Endothelial cell of umbilical vein (primary cell): ENCODE measurements around the gene CUBN. TPM values are rescaled to one million over a fixed set of nuclear protein-coding genes. Genes with fewer than 3 reads are reported as not detected.

Experiments used
- BruUV-seq: library from RNA; stranded (reverse); fragments of 400-500 nt; replicated peaks from 2 replicates; lab custom pipeline; 2021; lab: Mats Ljungman, UMichigan
- CTCF ChIA-PET: fragments of 300-600, 350-600 bp; sonication (Branson Sonifier 250); formaldehyde crosslinking; loops from one replicate; lab custom pipeline; 2021; ENCODE audit warnings: antibody characterized with exemption, inconsistent platforms; lab: Charles Lee
- POLR2A ChIA-PET: fragments of 300-600, 350-600 bp; sonication (Branson Sonifier 250); formaldehyde crosslinking; loops from one replicate; lab custom pipeline; 2021; ENCODE audit warnings: antibody characterized with exemption, inconsistent platforms; lab: Charles Lee
- DNase-seq: peaks from one replicate; pipeline ENCODE4 v3.0.0-alpha.2; 2011; ENCODE audit warnings: low read depth, low spot score
- FAIRE-seq: peaks from 2 replicates; lab custom pipeline; 2011; peaks lifted over from hg19 to GRCh38; lab: Jason Lieb, UNC
- H2AFZ ChIP-seq: 2 replicates; pipeline ENCODE4 v1.6.0; 2012; ENCODE audit warnings: low read depth, low read length, control low read depth, inconsistent platforms
- H3K27ac ChIP-seq: 2 replicates; pipeline ENCODE4 v1.5.1; 2011; ENCODE audit warnings: low read depth, mild to moderate bottlenecking, control low read depth, low read length, moderate library complexity; ENCODE audit not compliant: insufficient read depth
- H3K27me3 ChIP-seq, 2 experiments: 2 replicates each; pipeline versions ENCODE4 v1.6.0 to v1.6.1; 2011; ENCODE audit warnings: low read length in 2 of 2, mixed read lengths in 1 of 2; ENCODE audit not compliant: control insufficient read depth in 2 of 2, insufficient read depth in 2 of 2
- H3K36me3 ChIP-seq, 2 experiments: 2 replicates in 1 of 2; 3 replicates in 1 of 2; pipeline ENCODE4 v1.5.1; 2011; ENCODE audit warnings: low read length in 2 of 2, mild to moderate bottlenecking in 1 of 2, moderate library complexity in 1 of 2; ENCODE audit not compliant: control insufficient read depth in 2 of 2, insufficient read depth in 2 of 2; ENCODE audit errors: extremely low read depth in 1 of 2
- H3K4me1 ChIP-seq: 3 replicates; pipeline ENCODE4 v1.5.1; 2011; ENCODE audit warnings: mild to moderate bottlenecking, low read length; ENCODE audit not compliant: control insufficient read depth, insufficient read depth; ENCODE audit errors: extremely low read depth
- H3K4me2 ChIP-seq: 2 replicates; pipeline ENCODE4 v1.6.1; 2011; ENCODE audit warnings: low read length, control low read depth, mixed read lengths; ENCODE audit not compliant: insufficient read depth
- H3K4me3 ChIP-seq, 3 experiments: fragments of 200-600 bp in 1 of 3; sonication (generic), shearing (Covaris generic) in 1 of 3; replicated peaks in 1 of 3; 2 replicates each; pipeline ENCODE4 v1.5.1; 2011 to 2016; ENCODE audit warnings: control low read depth in 3 of 3, low read length in 3 of 3, mild to moderate bottlenecking in 2 of 3, inconsistent platforms in 1 of 3, low read depth in 1 of 3, moderate library complexity in 1 of 3; ENCODE audit not compliant: insufficient read depth in 1 of 3
- H3K79me2 ChIP-seq: 2 replicates; pipeline ENCODE4 v1.6.0; 2012; ENCODE audit warnings: low read length, inconsistent platforms; ENCODE audit not compliant: control insufficient read depth, insufficient read depth
- H3K9ac ChIP-seq: replicated peaks from 2 replicates; pipeline ENCODE3; 2011; ENCODE audit warnings: low read length, control low read depth; ENCODE audit not compliant: insufficient read depth; ENCODE audit errors: extremely low read depth
- H3K9me1 ChIP-seq: replicated peaks from 3 replicates; pipeline ENCODE4 v1.6.0; 2011; ENCODE audit warnings: mild to moderate bottlenecking, low read length; ENCODE audit not compliant: control insufficient read depth, insufficient read depth; ENCODE audit errors: extremely low read depth
- H3K9me3 ChIP-seq: replicated peaks from 2 replicates; pipeline ENCODE4 v1.5.1; 2012; ENCODE audit warnings: low read length, inconsistent platforms; ENCODE audit not compliant: control insufficient read depth, insufficient read depth
- H4K20me1 ChIP-seq: replicated peaks from 2 replicates; pipeline ENCODE3; 2011; ENCODE audit warnings: mild to moderate bottlenecking, low read length; ENCODE audit not compliant: control insufficient read depth, insufficient read depth; ENCODE audit errors: extremely low read depth
- EZH2 ChIP-seq: IDR thresholded peaks from 2 replicates; pipeline ENCODE4 v1.6.1; 2012; ENCODE audit warnings: borderline replicate concordance, low read depth, mild to moderate bottlenecking, moderate library complexity, low read length, inconsistent platforms; ENCODE audit not compliant: severe bottlenecking
- FOS ChIP-seq: IDR thresholded peaks from 2 replicates; pipeline ENCODE4 v1.6.1; 2011; ENCODE audit warnings: mild to moderate bottlenecking, low read length, moderate library complexity, borderline replicate concordance; ENCODE audit not compliant: insufficient read depth
- GATA2 ChIP-seq: IDR thresholded peaks from 2 replicates; pipeline ENCODE4 v1.7.0; 2011; ENCODE audit warnings: low read depth, mild to moderate bottlenecking, moderate library complexity, mixed read lengths, low read length; ENCODE audit not compliant: insufficient read length, insufficient read depth
- JUN ChIP-seq: IDR thresholded peaks from 2 replicates; pipeline ENCODE4 v1.6.1; 2011; ENCODE audit warnings: borderline replicate concordance, low read depth; ENCODE audit not compliant: insufficient read length, insufficient read depth
- MAX ChIP-seq: IDR thresholded peaks from 2 replicates; pipeline ENCODE4 v1.6.1; 2011; ENCODE audit not compliant: insufficient read depth, insufficient read length
- MYC ChIP-seq: IDR thresholded peaks from one replicate; pipeline ENCODE4 v1.6.1; 2011; ENCODE audit warnings: mild to moderate bottlenecking, low read depth, low read length
- POLR2A ChIP-seq: IDR thresholded peaks from 2 replicates; pipeline ENCODE4 v1.6.1; 2012; ENCODE audit warnings: low read depth, mild to moderate bottlenecking, control low read depth, low read length
- POLR2AphosphoS5 ChIP-seq: IDR thresholded peaks from 2 replicates; pipeline ENCODE4 v1.6.1; 2012; ENCODE audit warnings: low read depth, mild to moderate bottlenecking, control low read depth, low read length, moderate library complexity; ENCODE audit not compliant: insufficient read depth
- dilution Hi-C: fragments of 300-500 bp; cut with MboI; formaldehyde crosslinking; loops from one replicate; pipeline ENCODE4 v1.15.0; 2019; ENCODE audit warnings: low sequenced_read_pairs; ENCODE audit not compliant: extremely low pct_ligation_motif_present
- intact Hi-C: fragments of 100-400 bp; cut with micrococcal nuclease; formaldehyde crosslinking; loops from one replicate; pipeline ENCODE4 v1.10.0; 2022
- polyA plus RNA-seq, 4 experiments: library from polyadenylated mRNA; depleted of rRNA in 3 of 4; stranded (reverse) in 3 of 4; unstranded in 1 of 4; fragments of >200 nt; gene quantifications; 2 replicates each; pipeline versions ENCODE4 v1.2.1 to v1.2.3, GENCODE V29; 2011 to 2012; ENCODE audit warnings: missing spikeins in 1 of 4
- total RNA-seq: library from RNA; stranded (reverse); gene quantifications from 2 replicates; pipeline ENCODE4 v1.2.3, GENCODE V29; 2021
- TF ChIP-seq, protein P1 (sequence below), 2 donors: IDR thresholded peaks; 1 replicate in 1 of 2; 2 replicates in 1 of 2; pipeline ENCODE4 v1.5.1; 2011; ENCODE audit warnings: low read length in 2 of 2, mild to moderate bottlenecking in 2 of 2, moderate library complexity in 2 of 2, control low read depth in 1 of 2, inconsistent platforms in 1 of 2, low read depth in 1 of 2; ENCODE audit not compliant: insufficient read depth in 1 of 2; ENCODE audit errors: extremely low read depth in 1 of 2

CUBN gene
- total and polyA plus RNA-seq, 2 donors (not counting 3 experiments of a cell fraction or from before 2014, with no cell fraction given), result 2.7 to 4.6 TPM

DNA sequence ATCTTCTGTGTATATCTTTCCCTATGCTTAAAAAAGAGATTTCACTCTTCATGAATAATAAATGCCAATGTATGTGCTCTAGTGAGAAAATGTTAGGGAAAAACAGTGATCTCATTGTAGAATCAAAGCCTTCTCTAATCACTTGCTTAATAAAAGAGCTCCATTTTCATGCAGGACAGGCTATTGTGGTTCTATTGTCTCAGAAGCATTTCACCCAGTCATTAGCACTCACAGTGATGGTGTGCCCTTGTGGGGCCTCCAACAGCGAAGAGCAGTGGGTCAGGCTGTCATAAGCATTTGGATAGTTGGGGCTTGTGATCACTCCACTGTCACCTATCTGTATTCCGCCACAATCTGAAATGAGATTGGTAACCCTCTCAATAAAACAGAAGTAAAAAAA is 228.5 kb downstream of the CUBN start:
- ChIA-PET CTCF (interaction anchor here (1.0 kb wide), 1 partner anchor 10 kb away, joined by 3 read pairs; no protein-coding TSS in a partner anchor), POLR2A (no interaction called here)
- no TSS peak for BruUV-seq
- Histone ChIP-seq H3K36me3 (no peaks in the 10 kb centered on the region), H2AFZ (no peak overlapping the region), H3K4me1 (no peaks in the 10 kb centered on the region), H3K9ac (no peak overlapping the region), H3K4me3 (no peak overlapping the region), H3K79me2 (no peaks in the 10 kb centered on the region), H3K9me1 (no peaks in the 10 kb centered on the region), H3K9me3 (no peaks in the 10 kb centered on the region), H3K27ac (no peak overlapping the region), H4K20me1 (no peaks in the 10 kb centered on the region), H3K27me3 (no peaks in the 10 kb centered on the region), H3K4me2 (no peak overlapping the region)
- TF ChIP-seq GATA2, result no peak
- TF ChIP-seq MYC, result no peak
- TF ChIP-seq FOS, result no peak
- no peak for TF ChIP-seq POLR2AphosphoS5
- TF ChIP-seq POLR2A, result no peak
- TF ChIP-seq, protein P1, sequence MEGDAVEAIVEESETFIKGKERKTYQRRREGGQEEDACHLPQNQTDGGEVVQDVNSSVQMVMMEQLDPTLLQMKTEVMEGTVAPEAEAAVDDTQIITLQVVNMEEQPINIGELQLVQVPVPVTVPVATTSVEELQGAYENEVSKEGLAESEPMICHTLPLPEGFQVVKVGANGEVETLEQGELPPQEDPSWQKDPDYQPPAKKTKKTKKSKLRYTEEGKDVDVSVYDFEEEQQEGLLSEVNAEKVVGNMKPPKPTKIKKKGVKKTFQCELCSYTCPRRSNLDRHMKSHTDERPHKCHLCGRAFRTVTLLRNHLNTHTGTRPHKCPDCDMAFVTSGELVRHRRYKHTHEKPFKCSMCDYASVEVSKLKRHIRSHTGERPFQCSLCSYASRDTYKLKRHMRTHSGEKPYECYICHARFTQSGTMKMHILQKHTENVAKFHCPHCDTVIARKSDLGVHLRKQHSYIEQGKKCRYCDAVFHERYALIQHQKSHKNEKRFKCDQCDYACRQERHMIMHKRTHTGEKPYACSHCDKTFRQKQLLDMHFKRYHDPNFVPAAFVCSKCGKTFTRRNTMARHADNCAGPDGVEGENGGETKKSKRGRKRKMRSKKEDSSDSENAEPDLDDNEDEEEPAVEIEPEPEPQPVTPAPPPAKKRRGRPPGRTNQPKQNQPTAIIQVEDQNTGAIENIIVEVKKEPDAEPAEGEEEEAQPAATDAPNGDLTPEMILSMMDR (IDR thresholded peaks at IDR 0.05; ENCODE audit: extremely low read depth in 1 of 2, insufficient read depth in 1 of 2, low read depth in 1 of 2, low read length in 2 of 2), result no peak
- TF ChIP-seq MAX, result no peak
- no peak for TF ChIP-seq JUN
- no peak for TF ChIP-seq EZH2
- dilution Hi-C loops (no loop called here), intact Hi-C loops (no loop called here)
- no peak for FAIRE-seq
- DNase-seq, result no peak
